ENCODE results near the gene TEX264. TPM values are rescaled to one million over a fixed set of nuclear protein-coding genes. Genes with fewer than 3 reads are reported as not detected.

The TEX264 gene
- total and polyA plus RNA-seq, 2 of the 13 experiments (the other 11 are each of a cell fraction or from before 2014, with no cell fraction given): 35.2 to 52.1 TPM

- no peak overlapping the region for H3K27ac ChIP-seq (ENCODE audit: extremely low read length, insufficient read depth, low read length)
- H3K27me3 ChIP-seq (ENCODE audit: control insufficient read depth in 1 of 2, insufficient read depth in 2 of 2, low read length in 2 of 2): peaks cover 0 to 2% of the 10 kb centered on the region in 2 experiments; a peak in 2 of 5 replicates
- no peak overlapping the region for H3K4me3 ChIP-seq (replicated peaks in 1 of 3; ENCODE audit: insufficient read depth in 1 of 3, low read depth in 2 of 3, low read length in 3 of 3)
- no peaks in the 10 kb centered on the region for H3K9me3 ChIP-seq (ENCODE audit: low read length)
- CTCF ChIA-PET (ENCODE audit: low intra/inter-chr PET ratio, low total read pairs): no interaction called here
- FAIRE-seq (no peak), ATAC-seq (no peak), DNase-seq (ENCODE audit: low spot score) (no peak)
- H3K79me2 ChIP-seq (ENCODE audit: insufficient read depth, low read length): no peaks in the 10 kb centered on the region
- no peak overlapping the region for H2AFZ ChIP-seq (ENCODE audit: low read length)
- no peak overlapping the region for H3K9ac ChIP-seq (ENCODE audit: insufficient read depth, low read depth, low read length)
- no peaks in the 10 kb centered on the region for H3K36me3 ChIP-seq (replicated peaks in 1 of 2; ENCODE audit: control insufficient read depth in 1 of 2, insufficient read depth in 2 of 2, low read length in 2 of 2)
- intact Hi-C loops (cut with micrococcal nuclease; ENCODE audit: unreplicated experiment) (no loop called here), in situ Hi-C loops (cut with HindIII; ENCODE audit: extremely low pct_ligation_motif_present, low pct_unique_long_range_greater_than_20kb) (no loop called here)
- BruUV-seq (replicated peaks): no TSS peak
- peaks cover 2% of the 10 kb centered on the region for H3K4me1 ChIP-seq (ENCODE audit: insufficient read depth, low read length)
- H3K4me2 ChIP-seq (ENCODE audit: low read depth, low read length): no peak overlapping the region
- POLR2A ChIA-PET: no interaction called here
- TF ChIP-seq ATF7 (IDR thresholded peaks at IDR 0.05) (no peak), ATF7 (CRISPR knock-in tag; IDR thresholded peaks at IDR 0.05) (no peak), ZNF468 (CRISPR knock-in tag; IDR thresholded peaks at IDR 0.05) (no peak), CSRNP1 (CRISPR knock-in tag; IDR thresholded peaks at IDR 0.05) (no peak), HIC2 (CRISPR knock-in tag; IDR thresholded peaks at IDR 0.05; ENCODE audit: low read depth) (no peak), ZNF10 (CRISPR knock-in tag; IDR thresholded peaks at IDR 0.05; ENCODE audit: borderline replicate concordance, low read depth) (no peak), MAX (IDR thresholded peaks at IDR 0.05) (no peak), ZNF446 (CRISPR knock-in tag; IDR thresholded peaks at IDR 0.05) (no peak), ZNF766 (CRISPR knock-in tag; IDR thresholded peaks at IDR 0.05; ENCODE audit: borderline replicate concordance) (no peak), ATRX (CRISPR knock-in tag; IDR thresholded peaks at IDR 0.05; ENCODE audit: borderline replicate concordance) (no peak), ZNF768 (CRISPR knock-in tag; IDR thresholded peaks at IDR 0.05) (no peak), ZKSCAN1 (IDR thresholded peaks at IDR 0.05; ENCODE audit: low read length) (no peak), BRCA1 (CRISPR knock-in tag; IDR thresholded peaks at IDR 0.05) (no peak)
- H4K20me1 ChIP-seq (ENCODE audit: insufficient read depth, low read length): no peaks in the 10 kb centered on the region
These were observed 58.1 kb downstream of the TEX264 start for GRCh38 chr3:51729042-51729633.
